Erythroblast (primary cell): ENCODE data around the gene RAB3C.

Source experiments
- GATA1 ChIP-seq: IDR thresholded peaks from 2 replicates; pipeline ENCODE4 v1.6.1; 2011; ENCODE audit warnings: low read depth, mild to moderate bottlenecking, control low read depth, low read length, moderate library complexity
- POLR2A ChIP-seq: IDR thresholded peaks from 2 replicates; pipeline ENCODE4 v1.6.1; 2011; ENCODE audit warnings: mild to moderate bottlenecking, low read length

DNA sequence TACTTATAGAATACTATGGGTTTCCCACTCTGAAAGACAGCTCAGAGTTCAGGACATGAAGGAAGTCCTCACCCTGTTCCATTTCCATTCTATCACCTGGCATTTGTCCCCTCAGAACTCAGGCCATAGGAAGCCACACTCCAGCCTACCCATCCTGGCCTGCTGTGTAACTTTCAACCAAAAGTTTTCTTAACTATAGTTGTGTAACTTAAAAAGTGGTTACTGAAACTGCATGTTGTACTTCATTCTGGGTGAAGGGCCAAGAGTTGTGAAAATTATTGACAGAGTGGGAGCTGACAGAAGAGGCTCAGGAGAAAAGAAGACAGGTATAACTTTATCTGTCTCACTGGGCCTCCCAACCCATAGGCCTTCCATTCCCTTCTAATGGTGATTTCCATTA lies 212.5 kb downstream of the RAB3C start:
- TF ChIP-seq POLR2A (no peak), GATA1 (no peak)
